Loucy (cell line): ENCODE results near the gene RNPEPL1.

Experiments
- CTCF ChIP-seq: fragments of 200-600 bp; sonication (generic); conservative IDR thresholded peaks from 2 replicates; pipeline ENCODE4 v1.5.1; 2014; ENCODE audit warnings: mild to moderate bottlenecking, antibody characterized with exemption, low read length
- EZH2phosphoT487 ChIP-seq: fragments of 200-600 bp; IDR thresholded peaks from 2 replicates; pipeline ENCODE4 v1.6.1; 2018; ENCODE audit warnings: antibody characterized with exemption, mild to moderate bottlenecking, moderate library complexity, borderline replicate concordance

- no peak for TF ChIP-seq CTCF
- no peak for TF ChIP-seq EZH2phosphoT487
These were observed 13.5 kb downstream of the RNPEPL1 start for GRCh38 chr2:240581811-240582210.
